K562 (cell line): ENCODE measurements around the gene VEZF1. TPM values are rescaled to one million over a fixed set of nuclear protein-coding genes. Genes with fewer than 3 reads are reported as not detected.

Experiments used
- ATAC-seq: fragments of 200-7000 bp; cut with Tn5 transposase; 3 replicates; pipeline ENCODE4 v1.9.1; 2020; ENCODE audit warnings: moderate library complexity
- BruUV-seq: library from RNA; stranded (reverse); fragments of 400-500 nt; replicated peaks from 2 replicates; lab custom pipeline; 2021; lab: Mats Ljungman, UMichigan
- CTCF ChIA-PET: fragments of 300-600 bp; formaldehyde crosslinking; extraction: SDS; loops from one replicate; lab custom pipeline; 2021; ENCODE audit warnings: low intra/inter-chr PET ratio; lab: Yijun Ruan, JAX
- POLR2A ChIA-PET: fragments of 300-600, 350-650 bp; sonication (Branson Sonifier 250); formaldehyde crosslinking; extraction: SDS; loops from one replicate; lab custom pipeline; 2021; ENCODE audit warnings: antibody characterized with exemption, inconsistent platforms; lab: Yijun Ruan, JAX
- DNase-seq, 4 experiments: peaks; one replicate each; pipeline versions ENCODE4 v3.0.0 to v3.0.0-alpha.2; 2011 to 2018; ENCODE audit warnings: low spot score in 3 of 4, mixed read lengths in 3 of 4; ENCODE audit errors: extremely low read depth in 1 of 4
- FAIRE-seq: peaks from 2 replicates; lab custom pipeline; 2011; peaks lifted over from hg19 to GRCh38; lab: Jason Lieb, UNC
- H2AFZ ChIP-seq: 2 replicates; pipeline ENCODE4 v1.6.0; 2011; ENCODE audit warnings: low read depth, low read length, control low read depth, inconsistent platforms
- H3K27ac ChIP-seq: fragments of 200-600 bp; 3 replicates; pipeline ENCODE4 v1.8.0; 2011; ENCODE audit warnings: low read depth, mild to moderate bottlenecking, control low read depth, inconsistent platforms, low read length, moderate library complexity, mixed read lengths; ENCODE audit errors: extremely low read depth
- H3K27me3 ChIP-seq, 2 experiments: fragments of 300-600 bp in 1 of 2; 2 replicates in 1 of 2; 3 replicates in 1 of 2; pipeline versions ENCODE4 v1.6.0 to v1.8.0; 2011; ENCODE audit warnings: inconsistent platforms in 2 of 2, low read length in 2 of 2, mild to moderate bottlenecking in 1 of 2, mixed read lengths in 1 of 2, moderate library complexity in 1 of 2; ENCODE audit not compliant: control insufficient read depth in 2 of 2, insufficient read depth in 2 of 2
- H3K36me3 ChIP-seq: fragments of 300-600 bp; 3 replicates; pipeline ENCODE4 v1.8.0; 2011; ENCODE audit warnings: mild to moderate bottlenecking, low read length, inconsistent platforms; ENCODE audit not compliant: control insufficient read depth, insufficient read depth
- H3K4me1 ChIP-seq, 2 experiments: fragments of 200-600 bp in 1 of 2; replicated peaks in 1 of 2; 2 replicates in 1 of 2; 3 replicates in 1 of 2; pipeline versions ENCODE4 v1.5.1 to v1.8.0; 2011; ENCODE audit warnings: inconsistent platforms in 2 of 2, low read length in 2 of 2, mild to moderate bottlenecking in 1 of 2, mixed read lengths in 1 of 2, moderate library complexity in 1 of 2; ENCODE audit not compliant: control insufficient read depth in 2 of 2, insufficient read depth in 2 of 2
- H3K4me2 ChIP-seq: 2 replicates; pipeline ENCODE4 v1.6.1; 2011; ENCODE audit warnings: low read length, control low read depth, inconsistent platforms, mixed read lengths; ENCODE audit not compliant: insufficient read depth
- H3K4me3 ChIP-seq: fragments of 200-600 bp; sonication (generic), shearing (Covaris generic); 2 replicates; pipeline ENCODE4 v1.5.1; 2016; ENCODE audit warnings: control low read depth, inconsistent platforms
- H3K79me2 ChIP-seq: fragments of 200-600 bp; 3 replicates; pipeline ENCODE4 v1.8.0; 2011; ENCODE audit warnings: low read length, inconsistent platforms; ENCODE audit not compliant: control insufficient read depth, insufficient read depth
- H3K9ac ChIP-seq, 2 experiments: 2 replicates each; pipeline versions ENCODE4 v1.6.0 to v1.6.1; 2011; ENCODE audit warnings: low read depth in 2 of 2, low read length in 2 of 2, control low read depth in 1 of 2, inconsistent platforms in 1 of 2, mild to moderate bottlenecking in 1 of 2, mixed read lengths in 1 of 2; ENCODE audit not compliant: insufficient read depth in 1 of 2
- H3K9me1 ChIP-seq: one replicate; pipeline ENCODE4 v1.6.0; 2011; ENCODE audit warnings: inconsistent platforms, mild to moderate bottlenecking, low read length, moderate library complexity; ENCODE audit not compliant: control insufficient read depth, insufficient read depth
- H3K9me3 ChIP-seq: replicated peaks from 2 replicates; pipeline ENCODE4 v1.5.1; 2011; ENCODE audit warnings: low read depth, low read length, inconsistent platforms; ENCODE audit not compliant: control insufficient read depth, insufficient read depth
- H4K20me1 ChIP-seq: replicated peaks from 2 replicates; pipeline ENCODE4 v1.6.1; 2011; ENCODE audit warnings: low read length, inconsistent platforms, mixed read lengths; ENCODE audit not compliant: control insufficient read depth, insufficient read depth
- ATF4 ChIP-seq: fragments of 450-650 bp; formaldehyde crosslinking; IDR thresholded peaks from 2 replicates; pipeline ENCODE4 v1.4.0; 2022; ENCODE audit warnings: mild to moderate bottlenecking, moderate library complexity
- CTCF ChIP-seq, 3 experiments: IDR thresholded peaks in 2 of 3; conservative IDR thresholded peaks in 1 of 3; 2 replicates each; pipeline ENCODE4 v1.5.1; 2011 to 2012; ENCODE audit warnings: low read length in 3 of 3, mild to moderate bottlenecking in 3 of 3, control low read depth in 2 of 3, improper control_type of control experiment in 1 of 3, inconsistent platforms in 1 of 3, low read depth in 1 of 3, mixed read lengths in 1 of 3, moderate library complexity in 1 of 3; ENCODE audit not compliant: insufficient read depth in 2 of 3
- EWSR1 ChIP-seq: fragments of 450-650 bp; IDR thresholded peaks from 2 replicates; pipeline ENCODE4 v1.6.1; 2018; ENCODE audit warnings: borderline replicate concordance, mild to moderate bottlenecking, low read depth, moderate library complexity; ENCODE audit not compliant: partially characterized antibody
- FOSL1 ChIP-seq: fragments of 200-800 bp; sonication (Bioruptor generic); conservative IDR thresholded peaks from 2 replicates; pipeline ENCODE4 v1.6.1; 2016; ENCODE audit warnings: missing genetic modification characterization, missing compliant biosample characterization
- FOXK1 ChIP-seq: sonication (generic); formaldehyde crosslinking; IDR thresholded peaks from 2 replicates; pipeline ENCODE4 v1.8.0; 2022; ENCODE audit warnings: missing genetic modification reagents, mild to moderate bottlenecking, borderline replicate concordance
- MCM5 ChIP-seq: fragments of 450-650 bp; IDR thresholded peaks from 2 replicates; pipeline ENCODE4 v1.6.1; 2016; ENCODE audit warnings: low read depth
- MEIS2 ChIP-seq: fragments of 450-650 bp; IDR thresholded peaks from 2 replicates; pipeline ENCODE4 v1.6.1; 2014; ENCODE audit warnings: mild to moderate bottlenecking; ENCODE audit not compliant: partially characterized antibody
- MNT ChIP-seq, 2 experiments: fragments of 450-650 bp; conservative IDR thresholded peaks; 2 replicates each; pipeline ENCODE4 v1.6.1; 2017; ENCODE audit warnings: mild to moderate bottlenecking in 2 of 2, moderate library complexity in 2 of 2
- NBN ChIP-seq: fragments of 450-650 bp; IDR thresholded peaks from 2 replicates; pipeline ENCODE4 v1.6.1; 2016; ENCODE audit warnings: low read depth, mild to moderate bottlenecking
- PHTF2 ChIP-seq: fragments of 250-450 bp; sonication (Bioruptor Pico); IDR thresholded peaks from 2 replicates; pipeline ENCODE4 v1.5.0; 2021; ENCODE audit warnings: mild to moderate bottlenecking
- PREB ChIP-seq: sonication (generic); formaldehyde crosslinking; IDR thresholded peaks from 2 replicates; pipeline ENCODE4 v1.8.1; 2023; ENCODE audit warnings: mild to moderate bottlenecking, missing genetic modification reagents
- TRIM25 ChIP-seq: fragments of 450-650 bp; IDR thresholded peaks from 2 replicates; pipeline ENCODE4 v1.7.0; 2016; ENCODE audit warnings: borderline replicate concordance
- ZNF77 ChIP-seq: fragments of 250-450 bp; sonication (Bioruptor Pico); IDR thresholded peaks from 2 replicates; pipeline ENCODE4 v1.5.0; 2020
- WGBS: fragments of 100-300 bp; shearing (Covaris generic); methylation state at CpG from one replicate; pipeline ENCODE4 v1.1.6; 2016; ENCODE audit warnings: low coverage, mixed read lengths; ENCODE audit not compliant: insufficient coverage; ENCODE audit errors: missing lambda C conversion rate; 5-methylcytosine and 5-hydroxymethylcytosine counted together
- in situ Hi-C: fragments of 300-500 bp; cut with MboI; formaldehyde crosslinking; loops from 4 replicates; pipeline ENCODE4 v1.15.0; 2018; ENCODE audit warnings: inconsistent platforms, mixed read lengths
- intact Hi-C: fragments of 100-400 bp; cut with micrococcal nuclease; formaldehyde crosslinking; loops from 2 replicates; pipeline ENCODE4 v1.14.2; 2022
- polyA plus RNA-seq, 8 experiments: library from polyadenylated mRNA; depleted of rRNA in 4 of 8; stranded (reverse) in 5 of 8; unstranded in 3 of 8; fragments of >200 nt; fragmentation: Nextera tagmentation in 2 of 8; fragmentation: Illumina TruSeq in 1 of 8; extraction: Ambion mirVana in 2 of 8; extraction: Trizol in 1 of 8; gene quantifications; 2 replicates each; pipeline versions ENCODE4 v1.2.1 to v1.2.3, GENCODE V29; 2011 to 2014; ENCODE audit warnings: inconsistent platforms in 1 of 8, missing spikeins in 1 of 8
- total RNA-seq, 7 experiments: library from RNA; depleted of rRNA in 6 of 7; stranded (reverse); fragments of >200 nt in 6 of 7; fragmentation: Illumina TruSeq in 2 of 7; extraction: Trizol in 2 of 7; gene quantifications; 2 replicates each; pipeline versions ENCODE4 v1.2.1 to v1.2.3, GENCODE V29; 2011 to 2021; ENCODE audit warnings: low replicate concordance in 1 of 7

The VEZF1 gene
- total and polyA plus RNA-seq, 9 of the 15 experiments (the other 6 are each of a cell fraction or from before 2014, with no cell fraction given), result 9.5 to 33.4 (median 22.1) TPM

GRCh38 chr17:57986841-57987580 is 1.0 kb downstream of the VEZF1 start (continued):
- TF ChIP-seq PREB (no peak), TRIM25 (no peak), FOSL1 (tag) (peak; percentile 22; the same call in 1 of the 2 replicates), EWSR1 (no peak)

GRCh38 chr17:57985675-57985974 is 2.4 kb downstream of the VEZF1 start:
- H3K4me2 ChIP-seq, result no peak overlapping the region
- POLR2A ChIA-PET, result interaction anchor here (0.6 to 3.0 kb wide), 7 partner anchors 8 to 29 kb away, joined by 3 to 24 read pairs (median 5); partner anchors contain the start of gene SRSF1
- H3K9me3 ChIP-seq, result no peaks in the 10 kb centered on the region
- no peak overlapping the region for H3K4me3 ChIP-seq
- no peak overlapping the region for H3K9ac ChIP-seq
- in situ Hi-C loops, result no loop called here
- FAIRE-seq (no peak), DNase-seq (no peak), ATAC-seq (no peak)
- no peak overlapping the region for H2AFZ ChIP-seq
- peaks cover 12 to 26% of the 10 kb centered on the region in 2 experiments; a peak in 3 of 5 replicates for H3K4me1 ChIP-seq
- peaks cover 59% of the 10 kb centered on the region for H3K79me2 ChIP-seq
- H4K20me1 ChIP-seq, result peaks cover 5% of the 10 kb centered on the region; the same call in 1 of the 2 replicates
- BruUV-seq, result no TSS peak
- H3K36me3 ChIP-seq, result peaks cover 44% of the 10 kb centered on the region
- 6% methylated on average over 1 of the region's 1 CpG for WGBS
- H3K27me3 ChIP-seq, result no peaks in the 10 kb centered on the region
- CTCF ChIA-PET, result no interaction called here
- intact Hi-C loops, result no loop called here
- no peak overlapping the region for H3K27ac ChIP-seq
- H3K9me1 ChIP-seq, result no peaks in the 10 kb centered on the region
- TF ChIP-seq MCM5, result no peak
- TF ChIP-seq CTCF (IDR thresholded peaks at IDR 0.05 in 2 of 3, conservative IDR thresholded peaks at IDR 0.05 in 1 of 3; ENCODE audit: insufficient read depth in 2 of 3, low read depth in 1 of 3, low read length in 3 of 3), result no peak
- TF ChIP-seq MEIS2, result peak; percentile 26
- no peak for TF ChIP-seq MNT (conservative IDR thresholded peaks at IDR 0.05)
- no peak for TF ChIP-seq NBN
- TF ChIP-seq ZNF77, result no peak
- TF ChIP-seq PHTF2, result no peak
- no peak for TF ChIP-seq ATF4 (CRISPR knock-in tag)
- TF ChIP-seq FOXK1 (CRISPR knock-in tag), result no peak
